GM12892 (cell line): ENCODE data around the gene SLC6A2.

ENCODE experiments used
- POLR2A ChIP-seq: IDR thresholded peaks from 2 replicates; pipeline ENCODE4 v1.6.1; 2011; ENCODE audit warnings: low read depth, low read length, control low read depth
- POLR2AphosphoS5 ChIP-seq: IDR thresholded peaks from 2 replicates; pipeline ENCODE4 v1.6.1; 2011; ENCODE audit warnings: low read depth, low read length, control low read depth
- TAF1 ChIP-seq: IDR thresholded peaks from 2 replicates; pipeline ENCODE4 v1.6.1; 2011; ENCODE audit warnings: low read depth, mild to moderate bottlenecking, control low read depth, low read length, borderline replicate concordance

DNA sequence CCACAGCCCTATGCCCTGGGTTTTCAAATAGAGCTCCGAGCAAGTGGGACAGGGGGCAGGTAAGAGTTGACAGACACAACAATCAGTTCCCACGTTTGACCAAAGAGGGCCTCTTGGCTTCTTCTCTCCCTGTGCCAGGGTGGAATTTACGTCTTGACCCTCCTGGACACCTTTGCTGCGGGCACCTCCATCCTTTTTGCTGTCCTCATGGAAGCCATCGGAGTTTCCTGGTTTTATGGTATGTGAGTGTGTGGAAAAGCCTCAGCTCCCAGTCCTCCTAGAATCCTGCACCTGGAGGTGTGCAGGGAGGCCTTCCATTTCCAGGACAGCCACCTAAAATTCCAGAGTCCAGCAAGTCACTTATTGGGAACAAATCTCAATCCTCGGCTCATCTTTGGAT lies 42.5 kb downstream of the SLC6A2 start:
- TF ChIP-seq POLR2AphosphoS5 (no peak), POLR2A (no peak), TAF1 (no peak)
